HG02852 (cell line): ENCODE results near the gene CMTM3.
"Not testable (repeated sequence)": the region's sequence is repeated elsewhere in the genome, so short reads cannot be mapped to it uniquely, and the experiment has no call there.

Source experiments
- ATAC-seq: cut with Tn5 transposase; IDR thresholded peaks from one replicate; pipeline ENCODE4 v1.9.1; 2021; ENCODE audit warnings: mild to moderate bottlenecking, moderate library complexity; ENCODE audit not compliant: unreplicated experiment

CMTM3 gene, protein sequence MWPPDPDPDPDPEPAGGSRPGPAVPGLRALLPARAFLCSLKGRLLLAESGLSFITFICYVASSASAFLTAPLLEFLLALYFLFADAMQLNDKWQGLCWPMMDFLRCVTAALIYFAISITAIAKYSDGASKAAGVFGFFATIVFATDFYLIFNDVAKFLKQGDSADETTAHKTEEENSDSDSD

GRCh38 chr16:66604376-66605176, at the start of gene CMTM3:
Gene CMTM3, plus strand, starts transcription at chr16:66604704. Its CDS starts 102 bp downstream, at chr16:66604806.
- peak; percentile 51 for ATAC-seq

GRCh38 chr16:66560107-66560506, 44.4 kb upstream of the CMTM3 start:
- ATAC-seq, result no peak

GRCh38 chr16:66561381-66562080, 43.0 kb upstream of the CMTM3 start:
- no peak for ATAC-seq

DNA sequence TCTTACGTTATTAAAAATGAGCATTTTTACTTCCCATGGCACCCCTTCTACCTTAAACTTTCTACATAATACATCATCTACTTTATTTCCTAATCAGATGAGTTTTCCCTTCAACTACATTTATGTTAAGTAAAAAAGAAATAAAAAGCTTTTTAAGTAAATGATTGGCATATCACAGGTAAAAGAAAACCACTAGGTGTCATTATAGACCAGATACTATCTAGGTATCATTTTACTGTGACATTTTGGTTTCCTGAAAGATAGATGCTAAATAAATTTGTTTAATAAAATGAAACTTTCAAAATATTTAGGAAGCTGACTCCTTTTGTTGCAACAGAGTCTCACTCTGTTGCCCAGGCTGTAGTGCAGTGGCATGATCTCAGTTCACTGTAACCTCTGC, 42.1 kb upstream of the CMTM3 start:
- ATAC-seq, result no peak

DNA sequence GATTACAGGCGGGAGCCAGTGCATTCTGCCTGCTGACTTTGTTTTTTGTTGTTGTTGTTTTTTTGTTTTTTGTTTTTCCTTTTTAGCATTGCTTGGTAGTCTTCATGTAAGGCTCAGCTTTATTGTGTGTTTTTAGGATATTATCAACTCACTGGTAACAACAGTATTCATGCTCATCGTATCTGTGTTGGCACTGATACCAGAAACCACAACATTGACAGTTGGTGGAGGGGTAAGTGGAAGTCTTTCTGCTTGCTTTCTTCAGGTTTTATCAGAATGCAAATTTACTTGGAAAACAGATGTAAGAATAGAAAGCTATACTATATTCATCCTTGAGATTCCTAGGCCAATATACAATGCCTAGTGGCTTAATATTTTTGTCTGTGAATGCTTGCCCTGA, 41.5 kb upstream of the CMTM3 start:
- ATAC-seq, result no peak

DNA sequence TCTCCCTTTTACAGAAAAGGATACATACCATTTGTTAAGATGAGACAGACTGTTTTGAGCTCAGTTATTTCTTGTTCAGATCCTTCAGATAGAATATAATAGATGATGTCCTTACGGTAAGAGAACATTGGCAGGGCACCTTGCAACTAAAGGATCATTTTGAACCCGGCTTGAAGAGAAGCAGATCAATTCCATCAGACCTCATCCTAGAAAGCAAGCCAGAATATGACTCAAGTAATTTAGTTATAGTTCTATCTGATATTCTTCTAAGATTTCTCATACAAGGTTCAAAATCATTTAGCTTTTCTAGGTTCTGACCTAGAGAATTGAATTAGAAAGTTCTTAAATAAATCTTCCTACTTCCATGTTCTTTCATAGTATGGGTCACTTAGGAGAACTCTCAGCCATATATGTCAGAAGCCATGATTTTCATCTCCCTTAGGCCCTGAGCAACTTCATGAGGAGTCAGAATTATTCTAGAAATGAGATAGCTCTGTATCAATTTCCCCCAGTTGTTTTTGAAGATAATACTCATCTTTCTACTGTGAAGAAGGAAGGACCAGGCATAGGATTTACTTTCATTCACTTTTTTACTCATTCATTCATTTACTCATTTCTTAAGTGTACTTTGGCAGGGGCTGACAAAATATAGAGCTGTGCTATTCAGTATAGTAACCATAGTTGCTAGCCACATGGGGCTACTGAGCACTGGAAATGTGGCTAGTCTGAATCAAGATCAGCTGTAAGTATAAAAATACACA, 40.8 kb upstream of the CMTM3 start:
- ATAC-seq, result peak; percentile 60

- ATAC-seq, result no peak
Observed at GRCh38 chr16:66566051-66566901, 38.2 kb upstream of the CMTM3 start, which contains the start of gene CMTM1. Gene CMTM1, plus strand, starts transcription at chr16:66566439. Its CDS starts 75 bp downstream, at chr16:66566514.

GRCh38 chr16:66567270-66567669, 37.2 kb upstream of the CMTM3 start:
- not testable (repeated sequence) for ATAC-seq

DNA sequence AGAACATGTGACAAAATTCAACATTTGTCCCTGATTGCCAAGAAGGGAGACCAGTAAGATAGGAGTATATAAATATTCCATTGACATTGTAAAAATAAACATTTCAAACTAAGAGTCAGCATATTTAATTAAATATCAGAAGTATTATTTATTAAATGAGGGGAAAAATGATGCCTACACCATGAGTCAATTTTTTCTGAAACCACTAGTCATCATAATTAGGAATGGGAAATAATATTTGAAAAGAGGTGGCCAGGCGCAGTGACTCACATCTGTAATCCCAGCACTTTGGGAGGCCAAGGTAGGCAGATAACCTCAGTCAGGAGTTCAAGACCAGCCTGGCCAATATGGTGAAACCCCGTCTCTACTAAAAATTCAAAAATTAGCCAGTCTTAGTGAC, 36.1 kb upstream of the CMTM3 start:
- no peak for ATAC-seq

- ATAC-seq, result no peak
Observed at GRCh38 chr16:66569131-66569530, 35.4 kb upstream of the CMTM3 start.

DNA sequence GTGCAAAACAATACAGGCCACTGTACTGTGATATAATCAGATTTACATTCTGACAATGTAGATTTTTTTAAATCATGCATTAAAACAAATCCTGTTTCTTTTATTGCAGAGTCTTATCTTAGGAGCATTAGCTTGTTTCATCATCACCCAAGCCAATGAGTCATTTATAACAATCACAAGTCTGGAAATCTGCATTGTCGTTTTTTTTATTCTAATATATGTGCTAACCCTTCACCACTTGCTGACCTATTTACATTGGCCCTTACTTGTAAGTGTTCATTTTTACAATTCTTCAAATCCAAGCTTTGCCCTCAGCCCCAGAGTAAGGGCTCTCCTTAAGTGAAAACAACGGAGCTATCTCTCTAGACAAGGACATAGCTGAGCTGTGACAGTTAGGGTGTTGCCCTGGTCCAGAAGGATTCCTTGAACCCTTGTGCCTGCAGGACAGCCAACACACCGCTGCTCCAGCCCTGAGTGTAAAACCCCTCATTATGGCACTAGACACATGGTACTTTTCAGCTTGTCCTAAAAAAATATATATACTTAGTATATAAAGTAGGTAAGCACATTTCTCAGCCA, 34.6 kb upstream of the CMTM3 start:
- no peak for ATAC-seq

DNA sequence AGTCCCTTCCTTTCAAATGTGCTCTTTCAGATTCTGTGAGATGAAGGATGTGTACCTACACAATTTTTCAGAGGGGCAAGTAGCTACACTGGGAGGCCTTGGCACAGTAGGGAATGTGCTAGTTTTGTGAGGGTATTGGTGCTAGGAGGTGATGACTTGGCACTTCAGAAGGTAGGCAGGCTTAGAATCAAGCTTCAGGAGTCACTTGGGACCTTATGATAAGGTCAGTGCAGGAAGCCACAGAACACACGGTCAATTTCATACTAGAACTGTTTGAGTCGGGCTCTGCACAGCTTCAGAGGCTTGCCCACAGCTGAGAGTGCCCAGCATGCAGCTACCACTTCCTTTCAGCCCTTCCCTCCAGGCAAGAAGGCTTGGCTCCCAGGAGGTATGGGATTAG, 32.1 kb upstream of the CMTM3 start:
- no peak for ATAC-seq

- no peak for ATAC-seq
Observed at GRCh38 chr16:66574081-66574480, 30.4 kb upstream of the CMTM3 start.

- no peak for ATAC-seq
Observed at GRCh38 chr16:66574531-66574930, 30.0 kb upstream of the CMTM3 start.

DNA sequence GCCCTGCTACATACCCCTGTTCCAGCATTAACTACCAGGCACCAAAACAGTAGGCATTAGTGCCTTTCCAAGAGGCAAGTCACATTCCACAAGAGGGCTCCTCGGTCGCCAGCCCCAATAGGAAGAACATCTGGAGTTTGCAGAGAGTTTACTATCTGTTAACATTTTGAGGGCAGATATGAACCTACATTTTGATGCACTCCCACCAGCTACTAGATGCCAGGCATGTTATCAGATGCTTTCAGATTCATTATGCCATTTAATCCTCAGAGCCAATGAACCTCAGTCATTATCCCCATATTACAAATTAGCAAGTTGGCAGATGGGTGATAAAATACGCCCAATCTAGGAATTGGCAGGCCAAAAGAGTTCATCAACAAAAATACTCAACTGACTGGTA, 29.4 kb upstream of the CMTM3 start:
- no peak for ATAC-seq

DNA sequence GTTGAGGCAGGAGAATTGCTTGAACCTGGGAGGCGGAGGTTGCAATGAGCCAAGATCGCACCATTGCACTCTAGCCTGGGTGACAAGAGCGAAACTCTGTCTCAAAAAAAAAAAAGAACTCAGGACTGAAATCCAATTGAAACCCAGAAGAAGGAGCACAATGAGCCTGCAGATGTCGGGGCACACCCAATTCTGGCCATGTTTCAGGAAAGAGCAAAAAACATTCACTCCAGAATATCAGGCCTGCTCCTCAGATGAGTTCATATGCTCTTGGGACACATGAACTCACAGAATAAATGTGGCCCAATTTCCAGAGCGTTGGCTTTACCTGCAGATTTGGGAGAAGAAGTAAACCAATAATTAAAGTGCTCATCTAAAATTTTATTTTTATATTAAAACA, 28.2 kb upstream of the CMTM3 start:
- ATAC-seq, result no peak

DNA sequence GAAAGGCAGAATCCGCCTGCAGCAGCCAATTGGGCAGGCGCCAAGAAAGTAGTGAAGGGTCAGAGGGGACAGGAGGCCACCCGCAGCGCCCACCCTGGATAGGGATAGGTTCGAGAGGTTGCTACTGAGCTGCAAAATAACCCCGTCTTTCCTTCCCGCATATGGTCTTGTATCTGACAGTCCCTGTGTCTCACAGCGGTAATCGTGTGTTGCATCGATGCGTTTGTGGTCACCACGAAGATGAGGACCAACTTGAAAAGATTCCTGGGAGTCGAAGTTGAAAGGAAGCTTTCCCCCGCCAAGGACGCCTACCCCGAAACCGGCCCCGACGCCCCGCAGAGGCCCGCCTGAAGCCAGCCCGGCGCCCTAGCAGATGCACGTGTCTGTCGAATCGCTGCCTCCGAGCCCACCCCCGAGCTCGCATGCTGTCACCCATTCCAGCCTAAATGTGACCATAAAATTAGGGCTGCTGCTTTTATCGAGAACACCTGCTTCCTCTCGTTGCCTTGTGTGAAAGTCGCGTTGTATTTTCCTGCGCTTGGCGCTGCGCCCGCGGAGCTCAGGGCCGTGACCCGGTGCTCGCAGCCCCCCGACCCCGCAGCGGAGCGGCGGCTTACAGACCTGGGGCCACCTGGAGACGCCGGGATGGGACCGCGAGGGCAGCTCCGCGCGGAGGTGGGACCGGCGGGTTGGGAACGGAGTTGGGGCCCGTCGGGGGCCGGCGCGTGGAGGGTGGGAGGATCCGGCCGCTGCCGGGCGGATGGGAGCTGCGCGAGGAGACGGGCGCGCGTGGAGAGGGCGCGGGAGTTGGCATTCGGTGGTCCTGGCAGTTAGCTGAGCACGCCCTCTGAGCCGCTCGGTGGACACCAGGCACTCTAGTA, 25.6 kb upstream of the CMTM3 start, which contains the start of gene CMTM2:
Gene CMTM2, plus strand, starts transcription at position 813 of the 881 bp plus-strand sequence. CDS start 145 bp downstream, outside the sequence.
- no peak for ATAC-seq

GRCh38 chr16:66580605-66581209, 23.8 kb upstream of the CMTM3 start:
- no peak for ATAC-seq
